GM18951 (cell line): ENCODE measurements around the gene TAF5.

Source experiments
- POLR2A ChIP-seq: IDR thresholded peaks from 4 replicates; pipeline ENCODE4 v1.6.1; 2011; ENCODE audit warnings: mild to moderate bottlenecking; ENCODE audit not compliant: insufficient read length, insufficient read depth; ENCODE audit errors: extremely low read depth
- in situ Hi-C: fragments of 300-500 bp; cut with MboI; formaldehyde crosslinking; loops from one replicate; pipeline ENCODE4 v1.12.0; 2022; ENCODE audit warnings: low sequenced_read_pairs, mixed read lengths, inconsistent platforms; ENCODE audit not compliant: unreplicated experiment

The TAF5 gene

DNA sequence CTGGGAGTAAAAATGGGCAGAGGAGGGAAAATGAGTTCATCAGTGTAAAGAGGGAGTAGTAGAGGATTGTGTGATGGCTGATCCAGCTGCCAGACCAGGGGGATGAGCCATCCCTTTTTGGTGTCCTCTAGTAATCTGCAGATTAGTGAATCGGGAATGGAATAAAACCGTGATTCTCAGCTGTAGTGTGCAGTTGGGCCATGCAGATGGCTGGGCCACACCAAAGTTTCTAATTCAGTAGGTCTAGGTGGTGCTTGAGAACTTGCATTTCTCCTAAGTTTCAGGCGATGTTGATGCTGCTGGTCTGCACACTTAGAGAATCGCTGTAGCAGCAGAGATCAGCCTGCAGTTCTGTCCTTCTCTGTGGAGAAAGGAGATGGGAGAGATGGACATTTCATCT is 51.3 kb downstream of the TAF5 start:
- in situ Hi-C loops: loop anchor here (5.0 kb wide), 1 partner anchor 63 kb away; no protein-coding TSS in a partner anchor
- no peak for TF ChIP-seq POLR2A

DNA sequence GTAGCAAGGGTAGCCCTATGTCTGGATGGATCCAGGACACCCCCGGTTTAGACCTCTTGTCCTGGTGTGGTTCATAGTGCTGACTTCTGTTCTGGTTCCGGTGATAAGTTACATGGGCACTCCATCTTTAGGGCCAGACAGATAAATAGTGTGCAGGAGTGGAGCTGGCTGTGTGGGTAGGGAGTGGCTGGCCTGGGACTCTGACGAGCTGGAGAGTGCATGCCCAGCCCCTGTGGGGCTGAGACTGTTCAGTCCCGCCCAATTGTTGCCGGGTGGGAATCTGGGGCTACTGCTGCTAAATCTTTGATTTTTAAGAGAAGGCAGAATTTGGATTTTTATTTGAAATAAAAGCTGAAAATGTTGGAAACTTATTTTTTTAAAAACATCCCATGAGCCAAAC is 56.0 kb downstream of the TAF5 start:
- TF ChIP-seq POLR2A: no peak

DNA sequence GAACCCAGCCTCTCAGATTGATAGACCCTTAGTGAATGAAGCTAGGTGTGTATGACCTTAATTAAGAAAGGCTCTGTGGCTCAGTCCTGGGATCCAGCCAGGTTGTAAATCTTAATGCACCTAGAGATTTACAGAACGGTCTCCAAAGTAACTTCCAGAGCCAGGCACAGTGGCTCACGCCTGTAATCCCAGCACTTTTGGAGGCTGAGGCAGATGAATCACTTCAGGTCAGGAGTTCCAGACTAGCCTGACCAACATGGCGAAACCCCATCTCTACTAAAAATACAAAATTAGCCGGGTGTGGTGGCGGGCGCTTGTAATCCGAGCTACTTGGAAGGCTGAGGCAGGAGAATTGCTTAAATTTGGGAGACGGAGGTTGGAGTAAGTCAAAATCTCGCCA is 60.1 kb downstream of the TAF5 start:
- TF ChIP-seq POLR2A: no peak
- in situ Hi-C loops: no loop called here

More for the DNA sequence above, 56.0 kb downstream of the TAF5 start:
- in situ Hi-C loops: no loop called here

DNA sequence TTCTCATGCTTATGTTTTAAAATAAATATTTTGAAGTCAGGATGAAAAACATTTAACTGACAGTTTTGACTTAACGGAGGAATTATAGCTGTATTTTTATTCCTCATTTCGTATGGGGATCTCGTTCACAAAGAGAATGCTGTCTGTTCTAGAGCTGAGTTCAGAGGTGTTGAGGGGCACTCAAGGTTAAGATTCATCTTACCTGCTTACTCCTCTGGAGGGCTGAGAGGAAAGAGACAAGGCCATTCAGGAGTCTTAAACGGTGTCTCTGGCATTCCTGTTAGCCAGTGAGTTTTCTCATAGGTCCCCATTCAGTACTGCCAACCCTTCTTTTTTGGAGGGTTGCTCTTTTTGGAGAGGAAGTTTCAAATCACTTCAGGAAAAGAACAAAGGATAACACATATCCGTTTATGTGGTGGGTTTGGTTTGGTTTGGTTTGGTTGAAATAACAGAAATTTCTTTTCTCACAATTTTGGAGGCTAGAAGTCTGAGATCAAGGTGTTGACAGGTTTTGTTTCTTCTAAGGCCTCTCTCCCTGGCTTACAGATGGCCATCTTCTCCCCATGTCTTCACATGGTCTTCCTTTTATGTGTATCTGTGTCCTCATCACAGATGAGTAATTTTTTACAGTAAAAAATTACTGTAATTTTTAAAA is 61.3 kb downstream of the TAF5 start:
- in situ Hi-C loops: no loop called here
- TF ChIP-seq POLR2A: no peak

DNA sequence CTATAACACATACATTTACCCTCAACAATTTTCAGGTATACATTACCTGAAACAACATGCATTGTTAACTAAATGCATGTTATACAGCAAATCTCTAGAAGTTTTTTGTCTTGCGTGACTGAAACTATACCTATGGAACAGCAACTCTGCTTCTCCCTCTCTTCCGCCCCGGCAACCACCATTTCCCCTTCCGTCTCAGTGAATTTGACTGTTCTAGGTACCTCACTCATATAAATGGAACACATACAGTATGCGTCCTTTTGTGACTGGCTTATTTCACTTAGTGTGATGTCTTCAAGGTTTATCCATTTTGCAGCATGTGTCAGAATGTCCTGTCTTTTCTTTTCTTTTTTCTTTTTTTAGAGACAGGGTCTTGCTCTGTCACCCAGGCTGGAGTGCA is 61.9 kb downstream of the TAF5 start:
- TF ChIP-seq POLR2A: no peak
- in situ Hi-C loops: no loop called here

DNA sequence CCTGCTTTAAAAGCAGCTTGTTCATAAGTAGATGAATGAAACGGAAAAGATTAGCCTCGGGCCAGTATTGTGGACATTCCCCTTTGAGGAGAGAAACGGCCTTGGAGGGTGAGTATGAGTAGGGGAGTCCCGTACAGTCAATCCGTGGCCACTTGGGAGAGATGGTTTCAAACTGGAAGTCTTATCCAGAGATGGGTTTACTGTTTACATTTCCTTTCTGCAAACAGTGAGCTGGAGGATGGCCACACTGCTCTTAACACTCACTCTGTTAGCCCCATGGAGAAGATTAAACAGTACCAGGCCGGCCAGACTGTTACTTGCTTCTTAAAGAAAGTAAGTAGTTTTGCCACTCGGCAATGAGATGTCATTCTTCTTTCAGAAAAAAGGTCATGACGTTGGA is 64.1 kb downstream of the TAF5 start:
- in situ Hi-C loops: no loop called here
- TF ChIP-seq POLR2A: no peak

DNA sequence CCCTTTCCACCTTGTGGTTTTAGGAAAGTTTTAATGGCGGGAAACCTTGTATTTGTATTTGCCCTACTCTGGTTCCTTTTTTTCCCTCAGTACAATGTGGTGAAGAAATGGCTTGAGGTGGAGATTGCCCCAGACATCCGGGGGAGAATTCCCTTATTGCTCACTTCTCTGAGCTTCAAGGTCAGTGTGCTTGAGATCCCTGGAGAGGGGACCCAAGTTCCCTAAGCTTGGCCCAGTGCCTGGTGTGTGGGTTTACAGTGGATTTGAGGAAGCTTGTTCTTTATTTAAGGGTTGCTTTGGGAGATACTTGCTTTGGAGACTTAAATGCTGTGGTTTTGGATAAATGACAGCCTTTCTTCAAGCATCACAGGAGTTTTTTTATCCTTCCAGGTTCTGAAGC is 66.1 kb downstream of the TAF5 start:
- in situ Hi-C loops: no loop called here
- TF ChIP-seq POLR2A: no peak
